Lung (tissue), 12 donors: ENCODE results near the gene TSPAN18. TPM values are rescaled to one million over a fixed set of nuclear protein-coding genes. Genes with fewer than 3 reads are reported as not detected.

Experiments used
- ATAC-seq: fragments of 200-7000 bp; cut with Tn5 transposase; one replicate; pipeline ENCODE4 v1.9.1; 2020; ENCODE audit warnings: moderate number of reproducible peaks; ENCODE audit not compliant: insufficient read depth, low FRiP score
- DNase-seq, 3 donors: peaks; one replicate each; pipeline ENCODE4 v3.0.0-alpha.2; 2013 to 2017
- H3K27ac ChIP-seq, 2 donors: one replicate each; pipeline ENCODE4 v1.5.1; 2013; ENCODE audit warnings: mild to moderate bottlenecking in 2 of 2, moderate library complexity in 2 of 2, control low read depth in 1 of 2, inconsistent platforms in 1 of 2, low read depth in 1 of 2, low read length in 1 of 2
- H3K27me3 ChIP-seq, 3 donors: one replicate each; pipeline ENCODE4 v1.5.1; 2013; ENCODE audit warnings: low read length in 2 of 3; ENCODE audit not compliant: control insufficient read depth in 3 of 3, insufficient read depth in 3 of 3
- H3K36me3 ChIP-seq, 4 donors: one replicate each; pipeline ENCODE4 v1.5.1; 2013; ENCODE audit warnings: low read length in 4 of 4, mild to moderate bottlenecking in 1 of 4, moderate library complexity in 1 of 4; ENCODE audit not compliant: control insufficient read depth in 4 of 4, insufficient read depth in 4 of 4
- H3K4me1 ChIP-seq, 5 donors: one replicate each; pipeline ENCODE4 v1.5.1; 2013; ENCODE audit warnings: low read length in 5 of 5, mild to moderate bottlenecking in 2 of 5, moderate library complexity in 1 of 5; ENCODE audit not compliant: control insufficient read depth in 5 of 5, insufficient read depth in 5 of 5
- H3K4me3 ChIP-seq: one replicate; pipeline ENCODE4 v1.5.1; 2013; ENCODE audit warnings: mild to moderate bottlenecking, control low read depth, moderate library complexity
- H3K9ac ChIP-seq, 2 donors: one replicate each; pipeline ENCODE4 v1.5.1; 2013; ENCODE audit warnings: low read length in 2 of 2, control low read depth in 1 of 2; ENCODE audit not compliant: insufficient read depth in 1 of 2
- H3K9me3 ChIP-seq, 4 donors: one replicate each; pipeline ENCODE4 v1.5.1; 2013; ENCODE audit warnings: low read length in 3 of 4, mild to moderate bottlenecking in 1 of 4, moderate library complexity in 1 of 4; ENCODE audit not compliant: control insufficient read depth in 4 of 4, insufficient read depth in 3 of 4
- CTCF ChIP-seq: IDR thresholded peaks from 2 replicates; pipeline ENCODE4 v1.5.1; 2012; ENCODE audit warnings: mild to moderate bottlenecking; ENCODE audit errors: control extremely low read depth, extremely low read depth
- WGBS, 2 donors: extraction: QIAGEN DNeasy Blood & Tissue Kit; methylation state at CpG; one replicate each; pipeline ENCODE4 v1.1.7; 2013; 5-methylcytosine and 5-hydroxymethylcytosine counted together
- polyA plus RNA-seq, 2 donors: library from polyadenylated mRNA; stranded (reverse); fragments of 200-250 nt; gene quantifications; one replicate each; pipeline ENCODE4 v1.2.1, GENCODE V29; 2013
- total RNA-seq, 2 donors: library from RNA; depleted of rRNA in 1 of 2; stranded (reverse); fragments of >200 nt in 1 of 2; gene quantifications; one replicate each; pipeline ENCODE4 v1.2.1, GENCODE V29; 2014 to 2021
- donor health status: control.
- donor health status: control.
- donor health status: Bipolar disorder and iron deficiency.
- donor health status: healthy.
- donor health status: DM: yes; HTN: yes; CAD: no.

The TSPAN18 gene
- total and polyA plus RNA-seq, 4 donors: 8.3 to 40.7 (median 21.4) TPM

- Histone ChIP-seq H3K4me1 (peaks cover 6 to 39% (median 16%) of the 10 kb centered on the region in 5 donors), H3K36me3 (no peaks in the 10 kb centered on the region), H3K27ac (no peak overlapping the region), H3K27me3 (no peaks in the 10 kb centered on the region), H3K4me3 (no peak overlapping the region), H3K9me3 (peaks cover 0 to 4% (median 1%) of the 10 kb centered on the region in 4 donors), H3K9ac (no peak overlapping the region)
- DNase-seq (peak in 2 of 3 donors; percentile 10 to 58), ATAC-seq (no peak)
- WGBS, 2 donors: 93 to 100% methylated on average over 1 of the region's 1 CpG
- TF ChIP-seq CTCF: no peak
Observed at GRCh38 chr11:44770401-44770800, 43.6 kb downstream of the TSPAN18 start.

GRCh38 chr11:44771252-44771734, 44.5 kb downstream of the TSPAN18 start:
- ATAC-seq (no peak), DNase-seq (no peak)
- Histone ChIP-seq H3K27ac (no peak overlapping the region), H3K9me3 (peaks cover 0 to 2% (median 0%) of the 10 kb centered on the region in 4 donors), H3K4me1 (peaks cover 3 to 39% (median 17%) of the 10 kb centered on the region in 5 donors), H3K36me3 (no peaks in the 10 kb centered on the region), H3K4me3 (no peak overlapping the region), H3K9ac (no peak overlapping the region), H3K27me3 (no peaks in the 10 kb centered on the region)
- TF ChIP-seq CTCF: no peak

- DNase-seq (no peak), ATAC-seq (no peak)
- Histone ChIP-seq H3K27me3 (no peaks in the 10 kb centered on the region), H3K9ac (no peak overlapping the region), H3K9me3 (peaks cover 0 to 2% (median 0%) of the 10 kb centered on the region in 4 donors), H3K27ac (no peak overlapping the region), H3K36me3 (no peaks in the 10 kb centered on the region), H3K4me3 (no peak overlapping the region), H3K4me1 (peaks cover 2 to 35% (median 14%) of the 10 kb centered on the region in 5 donors)
- 73 to 81% methylated on average over 3 of the region's 3 CpGs for WGBS, 2 donors
- TF ChIP-seq CTCF: no peak
Observed at GRCh38 chr11:44771841-44772240, 45.1 kb downstream of the TSPAN18 start.
